ENCODE results near the gene MVB12B.

GRCh38 chr9:126375386-126375785, 48.8 kb downstream of the MVB12B start:
- TF ChIP-seq POLR2A (IDR thresholded peaks at IDR 0.05) (no peak), CTCF (IDR thresholded peaks at IDR 0.05) (no peak)
